GM21825 (cell line): ENCODE measurements around the gene SYNE2.
"Not testable (repeated sequence)": the region's sequence is repeated elsewhere in the genome, so short reads cannot be mapped to it uniquely, and the experiment has no call there.

ENCODE experiments used
- ATAC-seq: cut with Tn5 transposase; IDR thresholded peaks from one replicate; pipeline ENCODE4 v1.9.1; 2021; ENCODE audit warnings: mild to moderate bottlenecking, moderate library complexity; ENCODE audit not compliant: unreplicated experiment

SYNE2 gene

DNA sequence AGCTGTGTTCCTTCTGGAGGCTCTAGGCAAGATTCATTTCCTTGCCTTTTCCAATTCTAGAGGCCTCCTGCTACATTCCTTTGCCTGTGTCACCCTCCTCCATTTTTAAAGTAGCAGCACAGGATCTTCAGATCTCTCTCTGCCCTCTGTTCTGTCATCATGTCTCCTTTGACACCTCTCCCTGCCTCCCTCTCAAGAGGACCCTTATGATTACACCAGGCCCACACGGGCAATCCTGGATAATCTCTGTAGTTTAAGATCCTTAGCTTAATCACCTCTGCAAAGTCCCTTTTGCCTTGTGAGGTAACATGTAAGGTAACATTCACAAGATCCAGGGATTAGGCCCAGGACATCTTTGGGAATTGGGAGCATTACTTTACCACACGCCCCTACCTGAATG, 155.2 kb downstream of the SYNE2 start:
- ATAC-seq = no peak

DNA sequence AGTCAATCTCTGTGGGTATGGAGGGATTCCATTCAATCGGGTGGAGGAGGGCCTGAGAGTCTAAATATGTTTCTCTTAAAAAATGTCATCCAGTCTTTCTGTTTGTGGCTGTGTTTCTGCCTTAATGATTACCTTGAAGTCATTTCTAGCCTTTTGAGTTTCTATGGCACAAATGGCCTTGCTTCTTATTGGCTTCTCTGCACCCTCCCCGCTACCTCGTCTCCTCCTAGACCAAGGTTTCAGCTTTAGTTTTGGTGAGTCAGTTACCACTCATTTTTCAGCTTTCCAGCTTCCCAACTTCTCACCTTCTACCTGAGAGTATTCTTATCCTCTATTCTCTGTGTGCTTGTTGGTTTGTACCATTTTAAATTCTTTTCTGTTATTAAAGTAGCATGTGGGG, 159.2 kb downstream of the SYNE2 start:
- no peak for ATAC-seq

DNA sequence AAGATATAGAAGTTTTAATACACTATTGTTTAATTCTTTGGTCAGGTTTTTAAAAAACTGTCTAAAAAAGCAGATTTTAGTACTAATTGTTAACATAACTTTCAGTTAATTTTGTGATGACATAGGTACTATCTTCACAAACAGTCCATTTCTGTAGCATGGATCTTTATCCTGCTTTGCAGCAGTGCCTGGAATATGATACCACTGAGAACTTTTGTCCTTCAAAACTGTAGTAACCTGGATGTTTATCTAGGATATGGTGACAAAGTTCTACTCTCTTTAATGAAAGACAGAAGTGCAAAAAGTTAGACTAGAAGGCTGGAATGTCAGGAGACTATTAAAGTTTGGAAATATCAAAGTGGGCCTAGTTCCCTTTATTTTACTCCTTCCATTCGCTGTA, 159.9 kb downstream of the SYNE2 start:
- ATAC-seq = no peak

DNA sequence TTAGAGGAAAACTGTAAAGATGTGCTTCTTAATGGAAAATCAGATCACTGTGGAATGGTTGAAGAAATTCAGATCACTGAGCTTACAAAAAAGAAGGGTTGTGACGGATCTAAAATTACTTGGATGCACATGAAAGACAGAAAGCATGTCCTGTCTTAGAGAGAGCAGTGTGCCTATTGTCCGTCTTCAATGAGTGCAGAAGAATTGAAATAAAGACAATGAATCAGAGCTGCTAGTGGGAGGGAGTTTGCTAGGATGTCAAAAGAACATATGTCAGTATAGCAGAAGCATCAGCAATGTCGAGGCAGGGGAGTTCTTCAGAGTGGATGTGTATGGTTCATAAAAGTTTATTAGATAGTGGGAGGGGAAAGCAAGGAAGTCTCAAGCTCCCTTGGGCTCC, 172.7 kb downstream of the SYNE2 start:
- ATAC-seq = no peak

DNA sequence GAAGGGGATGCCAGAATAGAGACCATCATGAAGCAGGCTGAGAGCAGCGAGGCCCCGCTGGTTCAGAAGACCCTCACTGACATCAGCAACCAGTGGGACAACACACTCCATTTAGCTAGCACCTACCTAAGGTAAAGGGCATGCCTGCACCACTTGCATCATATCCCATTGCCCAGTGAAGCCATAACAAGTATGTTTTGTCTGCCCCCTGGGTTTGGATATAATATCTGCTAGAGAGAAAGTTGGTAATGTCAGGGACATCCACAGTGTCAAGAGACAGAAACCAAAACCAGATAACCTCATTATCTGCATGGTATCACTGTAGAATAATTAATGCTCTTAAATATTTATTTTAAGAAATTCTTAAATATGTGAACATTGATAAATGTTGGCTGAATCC, 173.8 kb downstream of the SYNE2 start:
- ATAC-seq = no peak

DNA sequence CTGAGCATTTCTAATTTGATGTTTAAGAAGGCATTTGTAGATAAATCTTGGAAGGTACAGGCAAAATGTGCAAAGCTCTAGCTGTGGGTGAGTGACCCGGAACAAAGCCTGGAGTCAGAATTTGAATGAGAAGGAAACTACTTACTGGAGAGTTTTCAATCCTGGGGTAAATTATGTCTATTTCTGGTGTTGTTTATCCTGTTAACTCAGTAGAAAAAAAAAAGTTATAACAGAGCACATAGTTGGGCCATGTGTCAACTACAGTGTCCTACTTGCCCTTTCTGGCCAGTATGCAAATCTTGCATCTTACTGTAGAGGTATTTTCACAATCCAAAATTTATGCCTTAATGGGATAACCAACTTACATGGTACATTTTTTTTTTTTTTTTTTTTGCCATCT, 182.3 kb downstream of the SYNE2 start:
- ATAC-seq = no peak

DNA sequence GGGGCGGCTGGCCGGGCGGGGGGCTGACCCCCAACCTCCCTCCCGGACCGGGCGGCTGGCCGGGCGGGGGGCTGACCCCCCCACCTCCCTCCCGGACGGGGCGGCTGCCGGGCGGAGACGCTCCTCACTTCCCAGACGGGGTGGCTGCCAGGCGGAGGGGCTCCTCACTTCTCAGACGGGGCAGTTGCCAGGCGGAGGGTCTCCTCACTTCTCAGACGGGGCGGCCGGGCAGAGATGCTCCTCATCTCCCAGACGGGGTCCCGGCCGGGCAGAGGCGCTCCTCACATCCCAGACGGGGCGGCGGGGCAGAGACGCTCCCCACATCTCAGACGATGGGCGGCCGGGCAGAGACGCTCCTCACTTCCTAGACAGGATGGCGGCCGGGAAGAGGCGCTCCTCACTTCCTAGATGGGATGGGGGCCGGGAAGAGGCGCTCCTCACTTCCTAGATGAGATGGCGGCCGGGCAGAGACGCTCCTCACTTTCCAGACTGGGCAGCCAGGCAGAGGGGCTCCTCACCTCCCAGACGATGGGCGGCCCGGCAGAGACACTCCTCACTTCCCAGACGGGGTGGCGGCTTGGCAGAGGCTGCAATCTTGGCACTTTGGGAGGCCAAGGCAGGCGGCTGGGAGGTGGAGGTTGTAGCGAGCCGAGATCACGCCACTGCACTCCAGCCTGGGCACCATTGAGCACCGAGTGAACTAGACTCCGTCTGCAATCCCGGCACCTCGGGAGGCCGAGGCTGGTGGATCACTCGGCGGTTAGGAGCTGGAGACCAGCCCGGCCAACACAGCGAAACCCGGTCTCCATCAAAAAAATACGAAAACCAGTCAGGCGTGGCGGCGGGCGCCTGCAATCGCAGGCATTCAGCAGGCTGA, 185.3 kb downstream of the SYNE2 start:
- ATAC-seq = not testable (repeated sequence)

DNA sequence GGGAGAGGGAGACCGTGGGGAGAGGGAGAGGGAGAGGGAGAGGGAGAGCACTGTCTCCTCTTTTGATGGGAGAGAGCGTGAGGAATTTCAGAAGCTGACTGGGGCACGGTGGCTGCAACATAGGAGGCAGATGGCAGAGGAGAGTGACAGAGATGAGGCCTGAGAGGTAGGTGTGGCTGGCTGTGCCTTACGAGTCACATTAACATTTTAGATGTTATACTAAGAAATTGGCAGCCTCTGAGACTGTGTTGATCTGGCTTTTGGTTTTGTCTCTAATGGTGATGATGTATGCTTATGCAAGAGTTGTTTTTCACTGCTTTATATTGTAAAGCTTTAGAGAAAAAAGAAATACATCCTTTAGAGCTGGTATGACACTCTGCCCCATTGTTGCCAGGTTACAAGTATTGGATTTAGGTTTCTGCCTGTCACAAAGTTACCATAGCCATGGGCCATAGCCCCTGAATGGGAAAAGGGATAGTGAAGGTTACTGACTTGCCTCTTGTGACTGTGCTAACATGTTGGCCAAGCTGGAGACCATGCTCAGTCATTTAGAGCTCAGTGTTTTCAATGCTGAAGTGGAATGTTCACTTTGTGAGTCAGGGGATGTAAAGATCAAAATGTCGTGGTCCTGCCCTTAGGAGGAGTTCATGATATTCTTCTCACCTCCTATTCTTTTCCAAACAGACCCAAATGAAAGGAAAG, 186.2 kb downstream of the SYNE2 start:
- ATAC-seq = no peak

DNA sequence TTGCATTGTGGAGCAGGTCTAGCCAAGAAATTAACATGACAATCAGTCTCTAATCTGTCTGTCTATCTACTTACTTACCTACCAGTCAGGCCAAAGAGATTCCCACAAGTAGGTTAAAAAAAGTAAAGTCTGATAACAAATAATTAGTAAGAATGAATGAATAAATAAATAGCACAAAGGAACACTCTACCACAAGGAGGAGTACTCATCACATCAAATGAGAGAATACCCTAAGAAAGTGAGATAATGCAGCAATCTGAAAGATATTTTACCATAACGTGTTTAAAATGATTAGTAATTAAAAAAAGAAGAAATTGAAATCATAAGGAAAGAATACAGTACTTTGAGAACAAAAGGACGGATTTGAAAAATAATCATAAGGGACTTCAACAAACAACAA, 187.2 kb downstream of the SYNE2 start:
- ATAC-seq = no peak

DNA sequence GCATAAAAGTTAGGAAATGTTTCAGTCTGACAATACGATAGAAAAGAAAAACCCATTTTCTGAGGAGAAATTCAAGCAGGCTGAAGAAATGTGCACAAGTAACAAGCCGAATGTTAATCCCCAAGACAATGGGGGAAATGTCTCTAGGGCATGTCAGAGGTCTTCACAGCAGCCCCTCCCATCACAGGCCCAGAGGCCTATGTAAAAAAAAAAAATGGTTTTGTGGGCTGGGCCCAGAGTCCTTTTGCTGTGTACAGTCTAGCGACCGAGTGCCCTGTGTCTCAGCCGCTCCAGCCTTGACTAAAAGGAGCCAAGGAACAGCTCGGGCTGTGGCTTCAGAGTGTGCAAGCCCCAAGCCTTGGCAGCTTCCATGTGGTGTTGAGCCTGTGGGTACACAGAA, 190.5 kb downstream of the SYNE2 start:
- not testable (repeated sequence) for ATAC-seq

DNA sequence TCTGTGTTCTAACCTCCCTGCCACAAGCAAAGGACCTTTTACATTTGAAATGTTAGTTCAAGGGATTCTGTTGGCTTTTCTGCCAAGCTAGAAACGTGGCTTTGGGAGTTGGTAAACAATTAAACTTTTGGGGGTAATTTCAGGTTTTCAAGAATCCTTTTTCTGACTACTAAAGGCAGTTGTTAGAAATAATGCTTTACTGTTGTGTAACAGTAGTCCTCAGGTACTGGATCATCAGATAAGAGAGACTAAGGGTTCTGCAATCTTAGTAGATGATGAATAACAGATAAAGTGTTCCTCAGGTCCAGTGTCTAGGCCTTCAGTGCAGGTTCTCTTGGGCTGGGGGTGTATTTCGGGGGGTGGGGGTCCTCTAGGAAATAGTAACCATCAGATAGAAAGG, 192.3 kb downstream of the SYNE2 start:
- ATAC-seq = no peak

DNA sequence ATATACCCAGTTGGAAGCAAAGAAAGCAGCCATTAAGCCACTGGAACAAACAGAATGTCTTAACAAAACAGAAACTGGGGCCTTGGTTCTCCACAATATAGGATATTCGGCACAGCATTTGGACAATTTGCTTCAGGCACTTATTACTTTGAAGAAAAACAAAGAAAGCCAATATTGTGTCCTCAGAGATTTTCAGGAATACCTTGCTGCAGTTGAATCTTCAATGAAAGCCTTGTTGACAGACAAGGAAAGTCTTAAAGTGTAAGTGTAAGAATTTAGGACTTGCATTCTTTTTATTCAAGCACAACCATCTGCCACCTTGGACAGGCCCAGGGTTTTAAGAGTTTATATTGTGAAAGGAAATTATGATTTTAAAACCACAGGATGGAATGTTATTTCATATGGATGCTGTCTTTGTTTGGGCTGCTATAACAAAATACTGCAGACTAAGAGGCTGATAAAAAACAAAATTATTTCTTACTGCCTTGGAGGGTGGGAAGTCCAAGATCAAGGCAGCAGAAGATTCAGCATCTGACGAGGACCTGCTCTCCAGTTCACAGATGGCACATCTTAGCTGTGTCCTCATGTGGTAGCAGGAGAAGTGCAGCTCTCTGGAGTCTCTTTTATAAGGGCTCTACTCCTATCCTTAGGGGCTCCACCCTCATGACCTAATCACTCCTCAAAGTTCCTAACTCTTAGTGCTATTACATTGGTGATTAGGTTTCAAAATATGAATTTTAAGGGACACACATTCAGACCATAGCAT, 197.0 kb downstream of the SYNE2 start:
- no peak for ATAC-seq

DNA sequence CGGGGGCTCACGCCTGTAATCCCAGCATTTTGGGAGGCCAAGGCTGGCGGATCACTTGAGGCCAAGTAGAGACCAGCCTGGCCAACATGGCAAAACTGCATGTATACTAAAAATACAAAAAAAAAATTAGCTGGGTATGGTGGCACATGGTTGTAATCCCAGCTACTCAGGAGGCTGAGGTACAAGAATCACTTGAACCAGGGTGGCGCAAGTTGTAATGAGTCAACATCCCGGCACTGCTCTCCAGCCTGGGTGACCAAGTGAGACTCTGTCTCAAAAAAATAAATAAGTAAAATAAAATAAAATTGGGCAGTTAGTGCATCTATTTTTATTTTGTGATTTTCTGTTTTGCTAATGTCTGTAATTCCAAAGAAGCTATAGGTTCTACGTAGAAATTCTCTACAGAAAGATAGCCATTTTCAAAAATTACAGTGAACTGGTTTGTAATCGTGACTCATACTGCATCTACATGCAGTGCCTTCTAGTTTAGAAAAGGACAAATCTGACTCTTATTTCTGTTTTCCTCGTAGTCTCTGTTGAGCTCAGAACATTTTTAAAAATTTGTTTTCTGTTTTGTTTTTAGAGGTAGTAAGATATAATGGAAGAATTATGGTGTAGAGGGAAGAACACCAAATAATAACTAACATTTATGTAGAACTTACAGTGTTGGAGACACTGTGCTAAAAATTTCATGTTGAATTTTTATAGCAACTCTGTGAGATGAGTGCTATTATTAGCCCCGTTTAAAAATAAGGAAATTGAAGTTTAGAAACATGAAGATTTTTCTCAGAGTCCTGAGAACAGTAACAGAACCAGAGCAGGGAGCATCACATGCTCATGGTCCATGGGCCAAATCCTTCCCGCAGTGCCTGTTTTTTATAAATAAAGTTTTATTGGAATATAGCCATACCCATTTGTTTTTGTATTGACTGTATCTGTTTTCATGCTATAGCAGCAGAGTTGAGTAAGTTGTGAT, 201.2 kb downstream of the SYNE2 start:
- no peak for ATAC-seq

DNA sequence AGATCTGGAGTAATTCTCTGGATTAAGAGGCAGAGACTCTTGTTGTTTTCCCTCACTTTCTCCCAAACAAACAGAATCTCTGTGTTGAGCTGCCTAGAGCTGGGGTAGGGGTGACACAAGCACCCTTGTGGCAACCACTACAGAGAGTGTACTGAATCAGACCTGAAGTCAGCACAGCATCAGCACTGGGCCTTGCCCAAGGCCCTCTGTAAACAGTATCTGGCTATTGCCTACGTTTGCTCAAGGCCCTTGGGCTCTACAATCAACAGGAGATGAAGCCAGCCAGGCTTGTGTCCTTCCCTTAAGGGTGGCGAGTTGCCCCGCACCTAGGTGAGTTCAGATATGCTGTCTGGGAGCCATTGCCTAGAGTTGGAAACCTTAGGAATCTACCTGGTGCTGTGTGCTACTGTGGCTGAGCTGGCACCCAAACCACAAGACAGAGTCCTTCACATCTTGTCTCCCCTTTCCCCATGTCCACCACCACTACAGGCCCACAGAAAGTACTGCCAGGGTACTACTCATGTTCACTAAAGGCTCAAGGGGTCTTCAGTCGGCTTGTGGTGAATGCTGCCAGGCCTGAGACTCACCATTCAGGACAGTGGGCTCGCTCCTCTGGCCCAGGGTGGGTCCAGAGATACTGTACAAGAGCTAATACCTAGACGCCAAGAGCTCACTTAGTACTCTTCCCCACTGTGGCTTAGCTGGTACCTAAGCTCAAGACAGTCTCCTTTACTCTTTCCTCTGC, 206.8 kb downstream of the SYNE2 start:
- no peak for ATAC-seq

DNA sequence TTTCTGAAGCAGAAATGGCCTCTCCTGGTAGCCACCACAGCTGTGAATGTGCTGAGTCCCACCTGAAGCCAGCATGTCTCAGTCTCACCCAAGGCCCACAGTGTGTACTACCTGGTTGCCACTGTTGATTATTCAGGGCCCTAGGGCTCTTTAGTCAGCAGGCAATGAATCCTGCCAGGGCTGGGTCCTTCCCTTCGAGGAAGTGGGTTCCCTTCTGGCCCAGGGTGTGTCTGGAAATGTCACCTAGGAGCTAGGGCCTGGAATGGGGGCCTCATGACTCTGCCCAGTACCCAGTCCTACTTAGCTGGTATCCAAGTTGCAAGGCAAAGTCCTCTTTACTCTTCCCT, 207.4 kb downstream of the SYNE2 start:
- ATAC-seq = no peak

DNA sequence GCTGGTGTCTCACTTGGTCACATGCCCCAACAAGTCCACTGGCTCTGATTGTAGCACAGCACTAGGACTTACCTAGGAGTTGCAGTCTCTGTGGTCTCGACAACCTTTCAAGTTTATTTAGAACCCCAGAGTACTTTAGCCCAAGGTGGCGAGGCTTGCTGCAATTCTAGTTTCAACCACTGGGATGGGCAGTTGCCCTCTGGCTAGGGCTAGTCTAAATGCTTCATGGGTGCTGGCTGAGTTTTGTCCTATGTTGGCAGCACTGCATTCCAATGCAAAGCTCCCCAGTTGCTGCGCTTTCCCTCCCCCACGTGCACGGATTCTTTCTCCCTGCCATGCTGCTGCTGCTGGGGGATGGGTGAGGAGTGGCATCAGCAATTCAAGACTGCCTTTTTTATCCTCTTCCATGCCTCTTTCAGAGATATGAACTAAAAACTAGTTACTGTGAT, 207.9 kb downstream of the SYNE2 start:
- no peak for ATAC-seq

DNA sequence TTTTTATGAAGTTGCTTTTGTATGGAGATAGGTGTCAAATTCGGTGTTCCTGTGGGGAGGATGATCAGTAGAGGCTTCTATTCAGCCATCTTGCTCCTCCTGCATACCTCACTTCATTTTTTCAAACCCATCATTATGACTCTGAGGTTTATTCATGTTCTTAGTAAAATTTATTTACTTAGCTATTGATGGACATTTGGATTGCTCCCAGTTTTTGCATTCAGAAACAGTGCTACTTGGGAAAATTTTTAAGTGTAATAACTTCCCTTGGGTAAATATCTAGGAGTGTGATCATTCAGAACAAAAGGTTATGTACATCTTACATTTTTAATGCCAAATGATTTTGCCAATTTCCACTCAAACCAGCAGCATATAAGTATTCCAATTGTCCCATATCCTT, 208.3 kb downstream of the SYNE2 start:
- ATAC-seq = no peak

DNA sequence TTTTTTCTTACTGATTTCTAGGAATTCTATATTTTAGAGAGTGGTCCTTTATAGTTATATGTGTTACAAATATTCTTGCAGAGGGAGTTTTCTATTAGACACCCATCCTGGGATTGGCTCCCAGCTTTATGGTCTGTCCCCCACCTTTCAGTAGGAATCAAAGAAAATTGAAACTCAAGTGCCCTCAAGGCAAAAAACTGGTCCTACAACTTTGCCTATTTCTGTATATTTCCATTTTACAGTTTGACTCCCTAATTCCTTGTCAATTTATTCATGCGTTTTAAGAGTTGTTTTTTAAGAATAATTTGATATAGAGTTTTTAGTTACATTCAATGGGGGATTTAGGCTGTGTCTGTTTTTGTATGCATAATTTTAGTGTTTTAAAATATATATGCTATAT, 208.9 kb downstream of the SYNE2 start:
- ATAC-seq = no peak

DNA sequence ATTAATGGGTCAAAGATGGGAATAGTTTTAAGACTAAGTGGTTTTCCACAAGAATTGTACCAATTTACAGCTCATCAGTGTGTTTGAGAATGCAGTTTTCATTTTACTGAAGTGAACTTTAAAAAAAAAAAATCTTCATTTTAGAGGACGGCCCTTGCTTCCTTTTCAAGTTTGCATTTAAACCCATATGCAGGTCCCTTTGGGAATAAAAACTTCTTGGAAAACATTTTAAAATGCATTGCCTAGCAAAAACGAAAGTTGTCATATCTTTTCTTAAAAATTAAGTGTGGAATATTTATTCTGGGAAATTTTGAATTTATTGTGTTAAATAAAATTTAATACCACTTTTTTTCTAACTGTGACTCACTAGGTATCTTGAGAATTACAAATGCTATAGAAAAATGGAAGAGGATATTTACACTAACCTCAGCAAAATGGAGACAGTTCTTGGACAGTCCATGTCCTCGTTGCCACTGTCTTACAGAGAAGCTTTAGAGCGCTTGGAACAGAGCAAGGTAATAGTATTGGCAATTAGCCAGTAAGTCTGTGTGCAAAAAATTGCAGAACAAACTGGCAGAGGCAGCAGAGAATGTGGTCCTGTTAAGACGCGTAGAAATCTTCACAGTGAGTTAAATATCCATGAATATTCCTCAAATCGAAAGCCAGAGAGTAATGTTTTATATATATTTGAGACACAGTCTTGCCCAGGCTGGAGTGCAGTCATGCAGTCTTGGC, 209.7 kb downstream of the SYNE2 start:
- ATAC-seq = no peak
